ENCODE measurements around the gene EPS8L3.

EPS8L3 gene

DNA sequence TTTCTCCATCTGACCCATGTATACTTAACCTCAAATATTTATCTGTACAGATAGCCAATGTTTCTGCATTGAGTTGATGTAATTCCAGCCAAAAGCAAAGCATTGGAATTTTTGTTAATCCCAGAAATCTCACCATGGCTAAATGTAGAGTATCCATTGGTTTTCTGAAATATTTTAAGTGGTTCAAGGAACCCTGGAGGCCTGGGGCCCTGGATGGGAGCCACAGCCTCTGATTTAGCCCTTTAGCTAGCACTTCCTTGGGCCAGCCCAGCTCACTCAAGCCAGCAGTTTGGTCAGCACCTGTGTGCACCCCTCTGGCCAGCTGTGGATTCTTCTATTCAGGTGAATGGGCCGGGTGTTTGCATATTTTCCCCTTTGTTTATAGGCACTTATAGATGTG, 18.8 kb upstream of the EPS8L3 start:
- TF ChIP-seq SIN3A (IDR thresholded peaks at IDR 0.05; ENCODE audit: borderline replicate concordance, insufficient read depth, low read length) (no peak), FOXP2 (optimal IDR thresholded peaks at IDR 0.05; ENCODE audit: borderline replicate concordance, extremely low read depth, extremely low read length, insufficient read depth) (no peak), POLR2AphosphoS5 (IDR thresholded peaks at IDR 0.05; ENCODE audit: low read depth, low read length) (no peak), TAF1 (IDR thresholded peaks at IDR 0.05; ENCODE audit: borderline replicate concordance, insufficient read depth, low read length) (no peak)
- TF ChIP-seq, protein P1, sequence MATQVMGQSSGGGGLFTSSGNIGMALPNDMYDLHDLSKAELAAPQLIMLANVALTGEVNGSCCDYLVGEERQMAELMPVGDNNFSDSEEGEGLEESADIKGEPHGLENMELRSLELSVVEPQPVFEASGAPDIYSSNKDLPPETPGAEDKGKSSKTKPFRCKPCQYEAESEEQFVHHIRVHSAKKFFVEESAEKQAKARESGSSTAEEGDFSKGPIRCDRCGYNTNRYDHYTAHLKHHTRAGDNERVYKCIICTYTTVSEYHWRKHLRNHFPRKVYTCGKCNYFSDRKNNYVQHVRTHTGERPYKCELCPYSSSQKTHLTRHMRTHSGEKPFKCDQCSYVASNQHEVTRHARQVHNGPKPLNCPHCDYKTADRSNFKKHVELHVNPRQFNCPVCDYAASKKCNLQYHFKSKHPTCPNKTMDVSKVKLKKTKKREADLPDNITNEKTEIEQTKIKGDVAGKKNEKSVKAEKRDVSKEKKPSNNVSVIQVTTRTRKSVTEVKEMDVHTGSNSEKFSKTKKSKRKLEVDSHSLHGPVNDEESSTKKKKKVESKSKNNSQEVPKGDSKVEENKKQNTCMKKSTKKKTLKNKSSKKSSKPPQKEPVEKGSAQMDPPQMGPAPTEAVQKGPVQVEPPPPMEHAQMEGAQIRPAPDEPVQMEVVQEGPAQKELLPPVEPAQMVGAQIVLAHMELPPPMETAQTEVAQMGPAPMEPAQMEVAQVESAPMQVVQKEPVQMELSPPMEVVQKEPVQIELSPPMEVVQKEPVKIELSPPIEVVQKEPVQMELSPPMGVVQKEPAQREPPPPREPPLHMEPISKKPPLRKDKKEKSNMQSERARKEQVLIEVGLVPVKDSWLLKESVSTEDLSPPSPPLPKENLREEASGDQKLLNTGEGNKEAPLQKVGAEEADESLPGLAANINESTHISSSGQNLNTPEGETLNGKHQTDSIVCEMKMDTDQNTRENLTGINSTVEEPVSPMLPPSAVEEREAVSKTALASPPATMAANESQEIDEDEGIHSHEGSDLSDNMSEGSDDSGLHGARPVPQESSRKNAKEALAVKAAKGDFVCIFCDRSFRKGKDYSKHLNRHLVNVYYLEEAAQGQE (IDR thresholded peaks at IDR 0.05; ENCODE audit: insufficient read depth in 1 of 2, low read depth in 2 of 2, low read length in 2 of 2): no peak

DNA sequence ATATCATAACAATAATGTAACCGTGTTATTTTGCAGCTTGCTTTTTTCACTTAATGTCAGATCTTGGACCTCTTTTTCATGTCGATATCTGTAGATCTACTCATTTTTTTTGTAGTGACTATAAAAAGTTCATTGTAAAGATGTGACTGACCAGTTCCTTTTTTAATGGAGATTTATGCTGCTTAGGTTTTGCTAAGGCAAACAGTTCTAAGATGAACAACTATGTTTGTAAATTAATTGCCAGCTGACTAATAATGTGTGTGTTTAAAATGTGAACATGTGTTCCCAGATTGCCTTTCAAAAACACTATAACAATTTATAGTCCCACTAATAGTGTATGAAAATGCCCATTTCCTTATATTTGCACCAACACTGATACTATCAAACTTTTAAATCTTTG, 18.1 kb upstream of the EPS8L3 start:
- TF ChIP-seq POLR2AphosphoS5 (IDR thresholded peaks at IDR 0.05; ENCODE audit: low read depth, low read length) (no peak), FOXP2 (optimal IDR thresholded peaks at IDR 0.05; ENCODE audit: borderline replicate concordance, extremely low read depth, extremely low read length, insufficient read depth) (no peak), SIN3A (IDR thresholded peaks at IDR 0.05; ENCODE audit: borderline replicate concordance, insufficient read depth, low read length) (no peak), TAF1 (IDR thresholded peaks at IDR 0.05; ENCODE audit: borderline replicate concordance, insufficient read depth, low read length) (no peak)
- TF ChIP-seq, protein P1 (IDR thresholded peaks at IDR 0.05; ENCODE audit: insufficient read depth in 1 of 2, low read depth in 2 of 2, low read length in 2 of 2): no peak

DNA sequence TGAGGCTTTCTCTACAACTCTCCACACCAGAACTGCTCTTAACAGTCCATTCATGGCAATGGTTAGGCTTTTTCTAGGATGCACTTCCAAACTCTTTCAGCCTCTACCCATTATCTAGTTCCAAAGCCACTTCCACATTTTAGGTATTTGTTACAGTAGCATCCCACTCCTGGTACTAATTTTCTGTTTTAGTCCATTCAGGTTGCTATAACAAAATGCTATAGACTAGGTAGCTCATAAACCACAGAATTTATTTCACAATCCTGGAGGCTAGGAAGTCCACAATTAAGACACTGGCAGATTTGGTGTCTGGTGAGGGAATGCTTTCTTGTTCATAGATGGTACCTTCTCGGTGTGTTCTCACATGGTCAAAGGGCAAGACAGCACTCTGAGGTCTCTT, 17.3 kb upstream of the EPS8L3 start:
- TF ChIP-seq TAF1 (IDR thresholded peaks at IDR 0.05; ENCODE audit: borderline replicate concordance, insufficient read depth, low read length): no peak
- TF ChIP-seq, protein P1 (IDR thresholded peaks at IDR 0.05; ENCODE audit: insufficient read depth in 1 of 2, low read depth in 2 of 2, low read length in 2 of 2): no peak
- TF ChIP-seq FOXP2 (optimal IDR thresholded peaks at IDR 0.05; ENCODE audit: borderline replicate concordance, extremely low read depth, extremely low read length, insufficient read depth): no peak
- no peak for TF ChIP-seq POLR2AphosphoS5 (IDR thresholded peaks at IDR 0.05; ENCODE audit: low read depth, low read length)
- TF ChIP-seq SIN3A (IDR thresholded peaks at IDR 0.05; ENCODE audit: borderline replicate concordance, insufficient read depth, low read length): no peak

DNA sequence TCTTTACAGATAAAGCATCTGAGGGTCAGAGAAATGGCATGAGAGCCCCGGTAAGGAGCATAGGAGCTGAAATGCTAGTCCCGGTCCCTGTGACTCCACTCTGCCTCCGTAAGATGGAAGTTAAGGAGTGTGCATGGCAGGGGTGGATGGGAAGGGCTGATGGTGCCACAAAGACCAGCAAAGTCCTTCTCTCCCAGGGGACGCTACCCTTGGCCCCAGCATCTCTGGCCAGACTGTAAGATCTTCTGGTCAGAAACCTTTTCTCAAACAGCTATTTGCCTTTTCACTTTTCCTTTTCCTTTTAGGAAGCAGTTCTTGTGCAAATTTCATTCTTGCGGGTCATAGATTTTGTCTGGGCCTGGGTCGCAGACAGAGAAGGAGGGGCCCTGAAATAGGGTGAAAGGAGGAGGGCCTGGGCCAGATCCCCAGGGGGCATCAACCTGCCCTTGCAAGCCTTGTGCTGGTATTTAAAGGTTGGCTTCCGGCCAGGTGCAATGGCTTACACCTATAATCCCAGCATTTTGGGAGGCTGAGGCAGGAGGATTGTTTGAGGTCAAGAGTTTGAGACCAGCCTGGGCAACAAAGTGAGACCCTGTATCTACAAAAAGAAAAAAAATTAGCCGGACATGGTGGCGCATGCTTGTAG, 14.4 kb upstream of the EPS8L3 start:
- TF ChIP-seq POLR2AphosphoS5 (IDR thresholded peaks at IDR 0.05; ENCODE audit: low read depth, low read length): no peak
- TF ChIP-seq, protein P1 (IDR thresholded peaks at IDR 0.05; ENCODE audit: insufficient read depth in 1 of 2, low read depth in 2 of 2, low read length in 2 of 2): no peak
- TF ChIP-seq FOXP2 (optimal IDR thresholded peaks at IDR 0.05; ENCODE audit: borderline replicate concordance, extremely low read depth, extremely low read length, insufficient read depth): no peak
- no peak for TF ChIP-seq TAF1 (IDR thresholded peaks at IDR 0.05; ENCODE audit: borderline replicate concordance, insufficient read depth, low read length)
- TF ChIP-seq SIN3A (IDR thresholded peaks at IDR 0.05; ENCODE audit: borderline replicate concordance, insufficient read depth, low read length): no peak

Data from PFSK-1 (cell line).